Ascending aorta (tissue), 2 donors: ENCODE data around the gene LAMB3. TPM values are rescaled to one million over a fixed set of nuclear protein-coding genes. Genes with fewer than 3 reads are reported as not detected.
A peak's percentile ranks its signal among the peaks of the same experiment; 100 is the strongest.

Source experiments
- DNase-seq, 2 donors: peaks; one replicate each; pipeline ENCODE4 v3.0.0-alpha.2; 2019; ENCODE audit warnings: low spot score in 2 of 2
- H3K27ac ChIP-seq, 2 donors: fragments of 200-600 bp; sonication (generic); one replicate each; pipeline ENCODE4 v1.5.1; 2016 to 2017; ENCODE audit warnings: mild to moderate bottlenecking in 1 of 2
- H3K27me3 ChIP-seq: fragments of 200-600 bp; sonication (generic); one replicate; pipeline ENCODE4 v1.5.1; 2017
- H3K36me3 ChIP-seq, 2 donors: fragments of 200-600 bp; sonication (generic); one replicate each; pipeline ENCODE4 v1.5.1; 2016
- H3K4me1 ChIP-seq, 2 donors: fragments of 200-600 bp; sonication (generic); one replicate each; pipeline ENCODE4 v1.5.1; 2016 to 2017; ENCODE audit warnings: mild to moderate bottlenecking in 1 of 2
- H3K4me3 ChIP-seq, 2 donors: fragments of 200-600 bp; sonication (generic); one replicate each; pipeline ENCODE4 v1.5.1; 2016 to 2017; ENCODE audit warnings: mild to moderate bottlenecking in 1 of 2
- H3K9me3 ChIP-seq, 2 donors: fragments of 200-600 bp; sonication (generic); one replicate each; pipeline ENCODE4 v1.5.1; 2016
- CTCF ChIP-seq, 3 experiments: fragments of 200-600 bp in 2 of 3; fragments of 450-650 bp in 1 of 3; sonication (generic) in 2 of 3; IDR thresholded peaks; one replicate each; pipeline ENCODE4 v1.5.1; 2016 to 2019; ENCODE audit warnings: antibody characterized with exemption in 3 of 3, mild to moderate bottlenecking in 1 of 3, moderate library complexity in 1 of 3
- intact Hi-C: fragments of 100-400 bp; cut with DNase I; formaldehyde crosslinking; loops from one replicate; pipeline ENCODE4 v1.15.1; 2023
- total RNA-seq: library from RNA; depleted of rRNA; stranded (reverse); fragments of >200 nt; gene quantifications from one replicate; pipeline ENCODE4 v1.1.0, GENCODE V29; 2016

LAMB3 gene
- total RNA-seq, 1 donor from 2014 or later: 0.75 TPM

- DNase-seq: no peak
- H3K9me3 ChIP-seq: no peaks in the 10 kb centered on the region
- no peak overlapping the region for H3K27ac ChIP-seq
- TF ChIP-seq CTCF (IDR thresholded peaks at IDR 0.05): no peak
- intact Hi-C loops: no loop called here
- H3K27me3 ChIP-seq: no peaks in the 10 kb centered on the region
- no peak overlapping the region for H3K4me3 ChIP-seq
- H3K4me1 ChIP-seq: peaks cover 4 to 26% of the 10 kb centered on the region in 2 donors
- no peaks in the 10 kb centered on the region for H3K36me3 ChIP-seq
Measured at GRCh38 chr1:209646558-209646957, 5.7 kb downstream of the LAMB3 start.

- Histone ChIP-seq H3K36me3 (no peaks in the 10 kb centered on the region), H3K4me3 (no peak overlapping the region), H3K4me1 (peaks cover 4 to 27% of the 10 kb centered on the region in 2 donors), H3K9me3 (no peaks in the 10 kb centered on the region), H3K27ac (no peak overlapping the region), H3K27me3 (no peaks in the 10 kb centered on the region)
- DNase-seq: no peak
- intact Hi-C loops: no loop called here
- TF ChIP-seq CTCF (IDR thresholded peaks at IDR 0.05): no peak
Measured at GRCh38 chr1:209645574-209646452, 6.4 kb downstream of the LAMB3 start.

- Histone ChIP-seq H3K27me3 (no peaks in the 10 kb centered on the region), H3K4me1 (peaks cover 4 to 18% of the 10 kb centered on the region in 2 donors), H3K9me3 (no peaks in the 10 kb centered on the region), H3K27ac (peak overlapping the region; percentile 42 to 79), H3K36me3 (no peaks in the 10 kb centered on the region), H3K4me3 (no peak overlapping the region)
- DNase-seq: no peak
- TF ChIP-seq CTCF (IDR thresholded peaks at IDR 0.05): no peak
- intact Hi-C loops: no loop called here
Measured at GRCh38 chr1:209643285-209644020, 8.8 kb downstream of the LAMB3 start.

- Histone ChIP-seq H3K36me3 (no peaks in the 10 kb centered on the region), H3K27ac (peak overlapping the region; percentile 42 to 79), H3K9me3 (no peaks in the 10 kb centered on the region), H3K4me1 (peaks cover 4 to 15% of the 10 kb centered on the region in 2 donors), H3K27me3 (no peaks in the 10 kb centered on the region), H3K4me3 (no peak overlapping the region)
- DNase-seq: no peak
- TF ChIP-seq CTCF (IDR thresholded peaks at IDR 0.05): no peak
- intact Hi-C loops: no loop called here
Measured at GRCh38 chr1:209642816-209643215, 9.4 kb downstream of the LAMB3 start.

- Histone ChIP-seq H3K9me3 (no peaks in the 10 kb centered on the region), H3K4me3 (no peak overlapping the region), H3K27me3 (no peaks in the 10 kb centered on the region), H3K4me1 (peaks cover 4 to 15% of the 10 kb centered on the region in 2 donors), H3K27ac (peak overlapping the region; percentile 79 to 83), H3K36me3 (no peaks in the 10 kb centered on the region)
- TF ChIP-seq CTCF (IDR thresholded peaks at IDR 0.05): no peak
- intact Hi-C loops: no loop called here
- DNase-seq: peak in 1 of 2 donors; percentile 77
Measured at GRCh38 chr1:209641832-209642172, 10.4 kb downstream of the LAMB3 start.
